ENCODE results near the gene GLIS1. TPM values are rescaled to one million over a fixed set of nuclear protein-coding genes. Genes with fewer than 3 reads are reported as not detected.

Gene GLIS1
- total and polyA plus RNA-seq, 2 donors, result 0.05 to 0.59 TPM

DNA sequence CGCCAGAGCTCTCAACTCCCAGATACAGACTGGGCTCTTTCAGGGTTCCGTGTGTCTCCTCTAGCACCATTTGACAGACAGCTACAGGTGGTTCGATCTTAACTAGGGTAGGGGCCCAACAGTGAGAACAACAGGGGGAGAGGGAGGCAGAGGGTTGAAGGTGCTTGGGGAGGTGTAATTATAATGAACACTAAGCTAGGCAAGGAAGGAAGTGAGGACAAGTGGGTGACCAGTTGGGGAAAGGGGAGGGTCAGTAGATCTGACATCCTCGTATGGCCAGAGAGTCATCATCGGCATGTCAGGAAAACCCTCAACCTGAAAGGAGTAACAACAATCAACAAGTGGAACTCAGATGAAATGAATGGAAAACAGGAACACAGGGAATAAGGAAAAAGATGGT is 22.8 kb downstream of the GLIS1 start:
- Histone ChIP-seq H3K4me3 (ENCODE audit: low read length in 2 of 2) (no peak overlapping the region), H3K9me3 (ENCODE audit: control insufficient read depth in 2 of 2, insufficient read depth in 1 of 2, low read length in 1 of 2) (no peaks in the 10 kb centered on the region), H3K27ac (ENCODE audit: low read depth in 1 of 2, low read length in 1 of 2) (no peak overlapping the region), H3K27me3 (ENCODE audit: control insufficient read depth in 2 of 2, insufficient read depth in 1 of 2, low read length in 1 of 2) (peaks cover 0 to 10% of the 10 kb centered on the region in 2 donors), H3K4me1 (ENCODE audit: control insufficient read depth in 2 of 2, insufficient read depth in 2 of 2, low read length in 2 of 2) (no peaks in the 10 kb centered on the region), H3K36me3 (ENCODE audit: control insufficient read depth in 2 of 2, insufficient read depth in 2 of 2, low read length in 1 of 2) (no peaks in the 10 kb centered on the region)
- 93% methylated on average over 5 of the region's 5 CpGs for WGBS
- no peak for DNase-seq (ENCODE audit: low read depth in 6 of 9, low spot score in 9 of 9)

DNA sequence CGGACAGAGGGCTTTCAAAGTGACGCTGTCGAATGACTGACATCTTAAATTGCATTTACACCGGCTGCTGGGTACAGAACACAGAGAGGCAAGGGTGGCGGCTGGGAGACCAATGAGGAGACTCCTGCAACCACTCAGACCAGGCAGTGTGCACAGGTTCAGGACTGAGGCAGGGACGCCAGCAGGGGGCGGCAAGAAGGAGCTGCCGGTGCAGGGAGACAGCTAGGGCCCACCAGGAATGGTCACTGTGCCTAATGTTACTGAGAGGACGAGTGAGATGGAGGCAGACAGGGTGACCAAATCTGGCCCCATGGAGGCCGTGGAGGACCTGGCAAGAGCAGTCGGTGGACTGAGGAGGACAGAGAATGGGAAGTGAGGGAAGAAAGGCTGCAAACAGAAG is 23.5 kb downstream of the GLIS1 start:
- Histone ChIP-seq H3K4me1 (ENCODE audit: control insufficient read depth in 2 of 2, insufficient read depth in 2 of 2, low read length in 2 of 2) (no peaks in the 10 kb centered on the region), H3K4me3 (ENCODE audit: low read length in 2 of 2) (no peak overlapping the region), H3K9me3 (ENCODE audit: control insufficient read depth in 2 of 2, insufficient read depth in 1 of 2, low read length in 1 of 2) (no peaks in the 10 kb centered on the region), H3K27ac (ENCODE audit: low read depth in 1 of 2, low read length in 1 of 2) (no peak overlapping the region), H3K27me3 (ENCODE audit: control insufficient read depth in 2 of 2, insufficient read depth in 1 of 2, low read length in 1 of 2) (peaks cover 0 to 10% of the 10 kb centered on the region in 2 donors), H3K36me3 (ENCODE audit: control insufficient read depth in 2 of 2, insufficient read depth in 2 of 2, low read length in 1 of 2) (no peaks in the 10 kb centered on the region)
- DNase-seq (ENCODE audit: low read depth in 6 of 9, low spot score in 9 of 9), result peak in 2 of 9 donors; percentile 10 to 18
- 79% methylated on average over 11 of the region's 11 CpGs for WGBS

DNA sequence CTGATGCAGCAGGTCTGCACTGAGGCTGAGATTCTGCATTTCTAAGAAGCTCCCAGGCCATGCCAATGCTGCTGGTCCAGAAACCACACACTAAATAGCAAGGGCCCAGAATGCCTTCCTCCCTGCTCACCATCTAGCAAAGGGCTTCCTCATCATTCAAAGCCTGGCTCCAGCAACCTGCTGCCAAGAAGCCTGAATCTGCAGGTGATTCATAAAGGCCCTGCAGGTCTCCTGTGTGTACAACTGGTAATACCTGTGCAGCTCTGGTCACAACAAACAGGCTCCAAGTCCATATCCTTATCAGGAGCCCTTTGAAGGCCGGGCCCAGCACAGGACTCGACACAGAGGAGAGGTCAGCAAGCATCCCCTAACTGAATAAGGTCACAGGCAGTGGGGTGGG is 26.7 kb downstream of the GLIS1 start:
- WGBS, result 96% methylated on average over 2 of the region's 2 CpGs
- H3K4me3 ChIP-seq (ENCODE audit: low read length in 2 of 2), result no peak overlapping the region
- H3K4me1 ChIP-seq (ENCODE audit: control insufficient read depth in 2 of 2, insufficient read depth in 2 of 2, low read length in 2 of 2), result no peaks in the 10 kb centered on the region
- H3K9me3 ChIP-seq (ENCODE audit: control insufficient read depth in 2 of 2, insufficient read depth in 1 of 2, low read length in 1 of 2), result no peaks in the 10 kb centered on the region
- H3K27me3 ChIP-seq (ENCODE audit: control insufficient read depth in 2 of 2, insufficient read depth in 1 of 2, low read length in 1 of 2), result peaks cover 0 to 10% of the 10 kb centered on the region in 2 donors
- no peak overlapping the region for H3K27ac ChIP-seq (ENCODE audit: low read depth in 1 of 2, low read length in 1 of 2)
- DNase-seq (ENCODE audit: low read depth in 6 of 9, low spot score in 9 of 9), result no peak
- no peaks in the 10 kb centered on the region for H3K36me3 ChIP-seq (ENCODE audit: control insufficient read depth in 2 of 2, insufficient read depth in 2 of 2, low read length in 1 of 2)

DNA sequence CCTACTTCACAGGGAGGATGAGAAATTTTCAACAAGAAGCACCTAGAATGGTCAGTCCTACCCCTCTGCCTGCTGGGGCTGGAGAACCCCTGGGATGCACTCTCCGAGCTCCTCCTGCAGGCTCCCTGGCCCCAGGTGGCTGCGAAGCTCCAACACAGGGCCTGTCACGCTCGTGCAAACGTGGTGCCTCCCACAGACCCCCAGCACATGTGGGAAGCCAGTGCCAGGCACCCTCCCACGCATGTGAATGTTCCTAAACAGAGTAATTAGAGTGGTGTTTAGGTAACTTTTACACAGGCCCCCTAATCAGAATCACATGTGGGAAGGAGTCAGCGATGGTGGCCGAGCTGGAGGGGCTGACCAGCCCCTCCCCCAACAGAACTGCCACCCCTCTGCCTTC is 28.4 kb downstream of the GLIS1 start:
- no peak for DNase-seq (ENCODE audit: low read depth in 6 of 9, low spot score in 9 of 9)
- H3K9me3 ChIP-seq (ENCODE audit: control insufficient read depth in 2 of 2, insufficient read depth in 1 of 2, low read length in 1 of 2), result no peaks in the 10 kb centered on the region
- no peak overlapping the region for H3K4me3 ChIP-seq (ENCODE audit: low read length in 2 of 2)
- 90% methylated on average over 8 of the region's 8 CpGs for WGBS
- H3K4me1 ChIP-seq (ENCODE audit: control insufficient read depth in 2 of 2, insufficient read depth in 2 of 2, low read length in 2 of 2), result no peaks in the 10 kb centered on the region
- no peaks in the 10 kb centered on the region for H3K36me3 ChIP-seq (ENCODE audit: control insufficient read depth in 2 of 2, insufficient read depth in 2 of 2, low read length in 1 of 2)
- no peak overlapping the region for H3K27ac ChIP-seq (ENCODE audit: low read depth in 1 of 2, low read length in 1 of 2)
- H3K27me3 ChIP-seq (ENCODE audit: control insufficient read depth in 2 of 2, insufficient read depth in 1 of 2, low read length in 1 of 2), result peaks cover 0 to 6% of the 10 kb centered on the region in 2 donors

DNA sequence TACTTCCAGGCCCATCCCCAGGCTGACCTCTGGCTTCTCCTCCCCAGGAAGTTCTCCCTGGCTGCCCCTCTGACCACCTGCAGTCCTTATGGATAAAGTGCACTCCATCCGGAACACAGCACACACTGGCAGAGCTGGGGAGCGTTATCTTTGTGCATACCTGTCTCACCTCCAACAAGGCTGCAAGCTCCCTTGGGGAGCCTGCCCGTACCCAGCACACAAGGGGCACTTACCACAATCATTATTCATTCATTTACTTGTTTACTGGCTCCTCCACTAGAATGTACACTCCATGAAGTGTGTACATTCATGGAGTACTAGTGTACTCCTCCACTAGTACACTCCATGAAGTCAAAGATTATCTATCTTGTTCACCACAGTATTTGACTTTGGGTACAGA is 30.3 kb downstream of the GLIS1 start:
- DNase-seq (ENCODE audit: low read depth in 6 of 9, low spot score in 9 of 9), result no peak
- no peaks in the 10 kb centered on the region for H3K9me3 ChIP-seq (ENCODE audit: control insufficient read depth in 2 of 2, insufficient read depth in 1 of 2, low read length in 1 of 2)
- no peaks in the 10 kb centered on the region for H3K4me1 ChIP-seq (ENCODE audit: control insufficient read depth in 2 of 2, insufficient read depth in 2 of 2, low read length in 2 of 2)
- peaks cover 0 to 10% of the 10 kb centered on the region in 2 donors for H3K27me3 ChIP-seq (ENCODE audit: control insufficient read depth in 2 of 2, insufficient read depth in 1 of 2, low read length in 1 of 2)
- H3K27ac ChIP-seq (ENCODE audit: low read depth in 1 of 2, low read length in 1 of 2), result no peak overlapping the region
- no peaks in the 10 kb centered on the region for H3K36me3 ChIP-seq (ENCODE audit: control insufficient read depth in 2 of 2, insufficient read depth in 2 of 2, low read length in 1 of 2)
- H3K4me3 ChIP-seq (ENCODE audit: low read length in 2 of 2), result no peak overlapping the region
- WGBS, result 94% methylated on average over 3 of the region's 3 CpGs

DNA sequence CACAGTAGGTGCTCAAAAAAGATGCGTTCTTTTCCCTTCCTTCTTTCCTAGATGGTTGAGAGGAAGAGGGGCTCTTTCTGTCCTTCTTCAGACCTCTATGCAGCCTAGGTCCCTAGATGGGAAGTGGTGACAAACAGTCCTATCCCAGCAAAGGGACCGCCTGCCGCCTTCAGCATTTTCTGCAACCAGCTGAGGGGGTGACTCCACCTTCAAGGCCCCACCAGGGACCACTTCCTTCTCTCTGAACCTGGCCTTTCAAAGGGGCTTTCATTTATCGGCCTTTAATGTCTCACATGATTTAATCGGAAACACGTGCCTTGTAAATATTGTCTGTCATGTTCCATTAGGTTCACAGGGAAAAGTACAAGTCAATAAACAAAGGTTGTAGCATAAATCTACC is 32.6 kb downstream of the GLIS1 start:
- no peak for DNase-seq (ENCODE audit: low read depth in 6 of 9, low spot score in 9 of 9)
- WGBS, result 70% methylated on average over 6 of the region's 6 CpGs
- no peaks in the 10 kb centered on the region for H3K9me3 ChIP-seq (ENCODE audit: control insufficient read depth in 2 of 2, insufficient read depth in 1 of 2, low read length in 1 of 2)
- H3K36me3 ChIP-seq (ENCODE audit: control insufficient read depth in 2 of 2, insufficient read depth in 2 of 2, low read length in 1 of 2), result no peaks in the 10 kb centered on the region
- no peaks in the 10 kb centered on the region for H3K4me1 ChIP-seq (ENCODE audit: control insufficient read depth in 2 of 2, insufficient read depth in 2 of 2, low read length in 2 of 2)
- H3K27ac ChIP-seq (ENCODE audit: low read depth in 1 of 2, low read length in 1 of 2), result no peak overlapping the region
- H3K4me3 ChIP-seq (ENCODE audit: low read length in 2 of 2), result no peak overlapping the region
- peaks cover 0 to 10% of the 10 kb centered on the region in 2 donors for H3K27me3 ChIP-seq (ENCODE audit: control insufficient read depth in 2 of 2, insufficient read depth in 1 of 2, low read length in 1 of 2)

DNA sequence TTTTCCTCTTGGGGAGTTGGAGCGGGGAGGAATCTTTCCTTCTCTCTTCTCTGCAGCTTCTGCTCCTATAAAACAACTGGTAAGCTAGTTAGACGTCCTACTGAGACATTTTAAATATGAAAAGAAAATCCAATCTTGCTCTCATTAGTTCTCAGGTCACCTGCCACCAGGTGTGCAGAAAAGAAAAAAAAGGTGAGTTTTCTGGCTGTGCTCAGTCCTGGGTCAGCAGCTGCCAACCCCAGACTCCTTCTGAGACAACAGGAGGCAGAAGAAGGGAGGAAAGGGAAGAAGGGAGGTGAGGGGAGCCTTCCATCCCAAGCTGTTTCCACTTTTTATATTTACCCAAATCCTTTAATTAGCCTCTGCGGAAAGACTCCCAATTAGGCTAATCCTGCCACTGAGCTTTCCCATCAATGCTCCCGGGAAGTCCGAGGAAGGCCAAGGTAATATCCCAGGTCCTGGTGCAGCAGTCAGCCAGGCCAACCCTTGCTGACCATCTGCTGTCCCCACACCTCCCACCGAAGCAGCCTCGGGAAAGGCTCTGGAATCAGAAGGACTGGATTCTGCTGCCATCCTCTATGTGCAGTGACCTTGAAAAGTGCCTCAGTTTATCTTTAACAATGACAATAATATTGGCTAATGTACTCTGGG is 33.4 kb downstream of the GLIS1 start:
- Histone ChIP-seq H3K4me1 (ENCODE audit: control insufficient read depth in 2 of 2, insufficient read depth in 2 of 2, low read length in 2 of 2) (no peaks in the 10 kb centered on the region), H3K9me3 (ENCODE audit: control insufficient read depth in 2 of 2, insufficient read depth in 1 of 2, low read length in 1 of 2) (no peaks in the 10 kb centered on the region), H3K27me3 (ENCODE audit: control insufficient read depth in 2 of 2, insufficient read depth in 1 of 2, low read length in 1 of 2) (peaks cover 0 to 10% of the 10 kb centered on the region in 2 donors), H3K36me3 (ENCODE audit: control insufficient read depth in 2 of 2, insufficient read depth in 2 of 2, low read length in 1 of 2) (no peaks in the 10 kb centered on the region), H3K27ac (ENCODE audit: low read depth in 1 of 2, low read length in 1 of 2) (no peak overlapping the region), H3K4me3 (ENCODE audit: low read length in 2 of 2) (no peak overlapping the region)
- DNase-seq (ENCODE audit: low read depth in 6 of 9, low spot score in 9 of 9), result no peak
- 89% methylated on average over 7 of the region's 7 CpGs for WGBS

DNA sequence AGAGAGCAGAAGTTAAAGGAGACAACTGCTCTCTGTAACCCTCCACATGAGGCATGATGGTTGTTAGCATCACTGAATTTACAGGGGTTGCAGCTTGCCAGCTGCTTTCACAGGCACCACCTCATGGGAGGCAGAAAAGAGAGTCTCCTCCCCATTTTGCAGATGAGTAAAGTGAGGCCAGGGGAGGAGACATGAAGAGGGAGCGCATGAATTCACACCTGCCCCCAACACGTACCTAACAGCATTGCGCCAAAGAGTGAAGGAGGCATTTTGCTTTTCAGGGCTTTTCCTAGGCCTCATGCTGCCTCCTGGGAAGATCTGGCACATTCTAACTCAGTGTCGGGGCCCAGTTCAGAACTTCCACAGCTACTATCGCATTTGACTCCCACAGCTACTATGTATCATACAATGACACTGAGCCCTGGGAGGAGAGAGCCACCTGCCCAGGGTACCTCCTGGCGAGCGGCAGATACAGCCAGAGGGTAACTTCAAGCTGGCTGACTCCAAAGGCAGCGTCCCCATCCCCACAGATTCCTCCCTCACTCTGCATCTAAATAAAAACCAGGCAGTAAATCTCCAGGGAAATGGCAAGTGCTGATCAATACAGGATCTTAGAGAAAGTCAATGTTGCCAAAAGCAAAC is 34.0 kb downstream of the GLIS1 start:
- Histone ChIP-seq H3K27ac (ENCODE audit: low read depth in 1 of 2, low read length in 1 of 2) (no peak overlapping the region), H3K4me1 (ENCODE audit: control insufficient read depth in 2 of 2, insufficient read depth in 2 of 2, low read length in 2 of 2) (no peaks in the 10 kb centered on the region), H3K36me3 (ENCODE audit: control insufficient read depth in 2 of 2, insufficient read depth in 2 of 2, low read length in 1 of 2) (no peaks in the 10 kb centered on the region), H3K27me3 (ENCODE audit: control insufficient read depth in 2 of 2, insufficient read depth in 1 of 2, low read length in 1 of 2) (peaks cover 0 to 10% of the 10 kb centered on the region in 2 donors), H3K9me3 (ENCODE audit: control insufficient read depth in 2 of 2, insufficient read depth in 1 of 2, low read length in 1 of 2) (no peaks in the 10 kb centered on the region), H3K4me3 (ENCODE audit: low read length in 2 of 2) (no peak overlapping the region)
- no peak for DNase-seq (ENCODE audit: low read depth in 6 of 9, low spot score in 9 of 9)
- WGBS, result 96% methylated on average over 8 of the region's 8 CpGs

DNA sequence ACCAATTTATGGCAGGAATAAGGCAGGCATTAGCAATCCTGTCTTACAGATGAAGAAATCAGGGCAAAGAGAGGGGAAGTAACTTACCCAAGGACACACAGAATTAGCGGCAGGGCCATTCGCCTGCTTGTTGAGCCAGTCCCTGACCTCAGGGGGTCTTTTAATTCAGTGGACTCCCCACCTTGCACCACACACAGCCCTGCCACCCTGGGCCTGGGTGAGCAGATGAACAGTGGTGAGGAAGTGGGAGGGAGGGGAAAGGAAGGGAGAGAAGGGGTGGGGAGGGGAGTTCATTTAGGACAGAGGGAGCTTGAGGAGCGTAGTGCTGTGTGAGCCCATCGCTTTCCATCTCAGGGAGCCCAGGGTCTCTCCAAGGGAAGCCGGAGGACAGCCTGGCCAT is 34.7 kb downstream of the GLIS1 start:
- H3K27me3 ChIP-seq (ENCODE audit: control insufficient read depth in 2 of 2, insufficient read depth in 1 of 2, low read length in 1 of 2), result peaks cover 0 to 10% of the 10 kb centered on the region in 2 donors
- WGBS, result 91% methylated on average over 5 of the region's 5 CpGs
- H3K9me3 ChIP-seq (ENCODE audit: control insufficient read depth in 2 of 2, insufficient read depth in 1 of 2, low read length in 1 of 2), result no peaks in the 10 kb centered on the region
- H3K27ac ChIP-seq (ENCODE audit: low read depth in 1 of 2, low read length in 1 of 2), result no peak overlapping the region
- H3K36me3 ChIP-seq (ENCODE audit: control insufficient read depth in 2 of 2, insufficient read depth in 2 of 2, low read length in 1 of 2), result no peaks in the 10 kb centered on the region
- DNase-seq (ENCODE audit: low read depth in 6 of 9, low spot score in 9 of 9), result no peak
- H3K4me1 ChIP-seq (ENCODE audit: control insufficient read depth in 2 of 2, insufficient read depth in 2 of 2, low read length in 2 of 2), result no peaks in the 10 kb centered on the region
- H3K4me3 ChIP-seq (ENCODE audit: low read length in 2 of 2), result no peak overlapping the region
